WI38 (cell line): ENCODE results near the gene CPA1.

Experiments
- H3K4me3 ChIP-seq: 2 replicates; pipeline ENCODE4 v1.5.1; 2011; ENCODE audit warnings: low read depth, mild to moderate bottlenecking, control low read depth, low read length
- CTCF ChIP-seq: IDR thresholded peaks from 2 replicates; pipeline ENCODE4 v1.5.1; 2012; ENCODE audit warnings: low read depth, mild to moderate bottlenecking, control low read depth, low read length

CPA1 gene

GRCh38 chr7:130397758-130398073 lies 17.4 kb downstream of the CPA1 start:
- TF ChIP-seq CTCF, result no peak
- H3K4me3 ChIP-seq, result no peak overlapping the region

- no peak for TF ChIP-seq CTCF
- no peak overlapping the region for H3K4me3 ChIP-seq
Measured at GRCh38 chr7:130398526-130399090, 18.3 kb downstream of the CPA1 start.

GRCh38 chr7:130400120-130400572 lies 19.9 kb downstream of the CPA1 start:
- H3K4me3 ChIP-seq, result no peak overlapping the region
- TF ChIP-seq CTCF, result no peak

GRCh38 chr7:130401101-130401500 lies 20.8 kb downstream of the CPA1 start:
- H3K4me3 ChIP-seq, result no peak overlapping the region
- TF ChIP-seq CTCF, result no peak

DNA sequence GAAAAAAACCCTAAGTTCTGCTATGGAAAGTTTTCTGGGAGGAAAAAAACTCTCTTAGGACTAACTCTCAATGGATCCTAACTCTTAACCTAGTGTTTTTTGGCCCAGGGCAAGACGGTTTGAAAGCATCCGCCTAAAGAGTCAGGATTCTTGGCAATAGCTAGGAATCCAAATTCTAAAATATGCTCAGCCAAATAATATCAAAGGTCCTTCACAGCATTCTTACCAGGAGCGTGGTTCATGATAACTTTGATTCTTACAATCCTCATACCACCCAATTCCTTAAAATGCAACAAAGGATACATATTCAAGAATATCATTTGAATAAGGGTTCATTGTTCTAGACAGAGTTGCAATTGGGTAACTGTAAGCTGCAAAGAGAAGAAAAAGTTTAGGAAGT lies 21.3 kb downstream of the CPA1 start:
- no peak overlapping the region for H3K4me3 ChIP-seq

GRCh38 chr7:130405003-130405402 lies 24.7 kb downstream of the CPA1 start:
- no peak for TF ChIP-seq CTCF
- H3K4me3 ChIP-seq, result no peak overlapping the region

More for the DNA sequence above, 21.3 kb downstream of the CPA1 start:
- TF ChIP-seq CTCF, result no peak

DNA sequence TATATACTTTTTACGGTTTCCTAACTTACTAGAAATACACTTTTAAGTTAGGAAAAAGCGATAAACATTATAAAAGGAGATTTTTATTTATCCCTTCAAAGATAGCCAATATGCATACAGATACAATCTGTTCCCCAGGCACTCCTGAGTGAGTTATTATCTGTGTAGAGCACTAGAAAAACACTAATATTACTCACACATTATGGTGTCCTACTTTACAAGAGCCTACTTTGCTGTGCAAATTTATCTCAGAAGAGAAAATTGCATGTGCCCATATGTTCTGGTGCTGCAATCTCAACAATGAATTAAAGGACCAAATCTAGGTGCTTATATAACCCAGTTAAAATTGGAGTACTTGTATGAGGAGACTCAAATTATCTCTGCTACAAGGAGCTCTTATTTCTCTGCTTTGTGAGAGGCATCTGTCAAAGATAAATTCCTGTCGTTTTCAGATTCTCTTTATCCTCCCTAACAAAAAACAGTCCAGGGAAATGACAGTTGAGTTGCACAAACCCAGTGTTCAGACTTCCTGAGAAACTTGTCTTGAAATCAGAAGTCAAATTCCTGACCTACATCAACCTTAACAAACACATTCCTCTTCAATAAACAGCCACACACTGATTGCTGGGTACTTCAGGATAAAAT lies 28.9 kb downstream of the CPA1 start:
- H3K4me3 ChIP-seq, result no peak overlapping the region
- no peak for TF ChIP-seq CTCF
